Gastroesophageal sphincter (tissue), 4 donors: ENCODE measurements around the gene FRMD6. TPM values are rescaled to one million over a fixed set of nuclear protein-coding genes. Genes with fewer than 3 reads are reported as not detected.

Experiments used
- ATAC-seq: fragments of 150-250 bp; one replicate; pipeline ENCODE4 v1.9.1; 2016; ENCODE audit warnings: mild to moderate bottlenecking, moderate library complexity
- H3K27ac ChIP-seq, 4 donors: fragments of 200-600 bp; sonication (generic) in 3 of 4; 1 replicate in 3 of 4; 2 replicates in 1 of 4; pipeline ENCODE4 v1.5.1; 2016 to 2019
- H3K27me3 ChIP-seq: fragments of 200-600 bp; sonication (generic); one replicate; pipeline ENCODE4 v1.5.1; 2019
- H3K36me3 ChIP-seq, 2 donors: fragments of 200-600 bp; sonication (generic); one replicate each; pipeline ENCODE4 v1.5.1; 2019; ENCODE audit warnings: control low read depth in 1 of 2
- H3K4me1 ChIP-seq, 3 donors: fragments of 200-600 bp; sonication (generic); 1 replicate in 2 of 3; 2 replicates in 1 of 3; pipeline ENCODE4 v1.5.1; 2016 to 2019; ENCODE audit warnings: control low read depth in 2 of 3
- H3K4me3 ChIP-seq, 2 donors: fragments of 200-600 bp; sonication (generic); one replicate each; pipeline ENCODE4 v1.5.1; 2019; ENCODE audit warnings: mild to moderate bottlenecking in 1 of 2, moderate library complexity in 1 of 2
- H3K9me3 ChIP-seq, 3 donors: fragments of 200-600 bp; sonication (generic); one replicate each; pipeline ENCODE4 v1.5.1; 2017 to 2019; ENCODE audit warnings: control low read depth in 2 of 3
- CTCF ChIP-seq, 4 experiments: fragments of 200-600 bp in 2 of 4; fragments of 450-650 bp in 2 of 4; sonication (generic) in 1 of 4; IDR thresholded peaks; one replicate each; pipeline ENCODE4 v1.5.1; 2017 to 2019; ENCODE audit warnings: antibody characterized with exemption in 4 of 4, mild to moderate bottlenecking in 2 of 4, moderate library complexity in 2 of 4
- EP300 ChIP-seq: sonication (generic); formaldehyde crosslinking; IDR thresholded peaks from one replicate; pipeline ENCODE4 v1.6.1; 2017; ENCODE audit warnings: antibody characterized with exemption, mild to moderate bottlenecking
- POLR2A ChIP-seq, 2 donors: fragments of 450-650 bp; IDR thresholded peaks; one replicate each; pipeline ENCODE4 v1.6.1; 2017; ENCODE audit warnings: antibody characterized with exemption in 2 of 2, mild to moderate bottlenecking in 2 of 2, moderate library complexity in 1 of 2
- POLR2AphosphoS5 ChIP-seq: sonication (generic); formaldehyde crosslinking; IDR thresholded peaks from one replicate; pipeline ENCODE4 v1.6.1; 2017; ENCODE audit warnings: antibody characterized with exemption
- WGBS, 2 donors: methylation state at CpG; one replicate each; pipeline ENCODE4 v1.1.5; 2018; ENCODE audit warnings: low coverage in 1 of 2; 5-methylcytosine and 5-hydroxymethylcytosine counted together
- total RNA-seq, 4 donors: library from RNA; depleted of rRNA; stranded (reverse); fragments of >200 nt; gene quantifications; one replicate each; pipeline ENCODE4 v1.1.0, GENCODE V29; 2016

FRMD6 gene
- total RNA-seq, 4 donors from 2014 or later, result 42.5 to 68.6 (median 53.9) TPM

GRCh38 chr14:51719955-51720354 is 68.2 kb downstream of the FRMD6 start:
- no peak overlapping the region for H3K4me3 ChIP-seq
- no peaks in the 10 kb centered on the region for H3K4me1 ChIP-seq
- H3K36me3 ChIP-seq, result peaks cover 5 to 97% of the 10 kb centered on the region in 2 donors
- TF ChIP-seq EP300, result no peak
- no peak for TF ChIP-seq CTCF (IDR thresholded peaks at IDR 0.05)
- WGBS, 2 donors, result 78% methylated on average over 5 of the region's 17 CpGs; no CpG with 5 or more reads in 1 of the 2 donors
- H3K9me3 ChIP-seq, result no peaks in the 10 kb centered on the region
- H3K27ac ChIP-seq, result no peak overlapping the region
- no peak for ATAC-seq
- H3K27me3 ChIP-seq, result no peaks in the 10 kb centered on the region

GRCh38 chr14:51723990-51724389 is 72.3 kb downstream of the FRMD6 start:
- no peak for TF ChIP-seq POLR2AphosphoS5
- no peak for TF ChIP-seq EP300
- TF ChIP-seq CTCF (IDR thresholded peaks at IDR 0.05), result no peak
- no peak for TF ChIP-seq POLR2A (IDR thresholded peaks at IDR 0.05)
- Histone ChIP-seq H3K4me3 (no peak overlapping the region), H3K9me3 (no peaks in the 10 kb centered on the region), H3K27me3 (no peaks in the 10 kb centered on the region), H3K27ac (no peak overlapping the region), H3K36me3 (peaks cover 4 to 97% of the 10 kb centered on the region in 2 donors), H3K4me1 (no peaks in the 10 kb centered on the region)
- no peak for ATAC-seq
- 85 to 97% methylated on average over 3 of the region's 3 CpGs for WGBS, 2 donors

- Histone ChIP-seq H3K9me3 (no peaks in the 10 kb centered on the region), H3K27ac (no peak overlapping the region), H3K4me3 (no peak overlapping the region), H3K27me3 (no peaks in the 10 kb centered on the region), H3K36me3 (peaks cover 4 to 97% of the 10 kb centered on the region in 2 donors), H3K4me1 (no peaks in the 10 kb centered on the region)
- TF ChIP-seq POLR2A (IDR thresholded peaks at IDR 0.05), result no peak
- no peak for TF ChIP-seq CTCF (IDR thresholded peaks at IDR 0.05)
- WGBS, 2 donors, result 86 to 100% methylated on average over 3 of the region's 3 CpGs
- ATAC-seq, result no peak
Measured at GRCh38 chr14:51724650-51725049, 72.9 kb downstream of the FRMD6 start.

- WGBS, 2 donors, result 56 to 85% methylated on average over 1 to 3 of the region's 3 CpGs
- H3K4me3 ChIP-seq, result no peak overlapping the region
- peaks cover 4 to 94% of the 10 kb centered on the region in 2 donors for H3K36me3 ChIP-seq
- no peak for ATAC-seq
- H3K27ac ChIP-seq, result no peak overlapping the region
- TF ChIP-seq POLR2AphosphoS5 (no peak), POLR2A (IDR thresholded peaks at IDR 0.05) (no peak), EP300 (no peak), CTCF (IDR thresholded peaks at IDR 0.05) (no peak)
- no peaks in the 10 kb centered on the region for H3K27me3 ChIP-seq
- no peaks in the 10 kb centered on the region for H3K4me1 ChIP-seq
- H3K9me3 ChIP-seq, result no peaks in the 10 kb centered on the region
Measured at GRCh38 chr14:51725061-51725460, 73.4 kb downstream of the FRMD6 start.

- Histone ChIP-seq H3K9me3 (no peaks in the 10 kb centered on the region), H3K27ac (no peak overlapping the region), H3K36me3 (peaks cover 4 to 81% of the 10 kb centered on the region in 2 donors), H3K4me1 (no peaks in the 10 kb centered on the region), H3K4me3 (no peak overlapping the region), H3K27me3 (no peaks in the 10 kb centered on the region)
- no peak for ATAC-seq
- 60 to 62% methylated on average over 1 to 2 of the region's 2 CpGs for WGBS, 2 donors
- no peak for TF ChIP-seq EP300
- TF ChIP-seq POLR2A (IDR thresholded peaks at IDR 0.05), result no peak
Measured at GRCh38 chr14:51726166-51726899, 74.6 kb downstream of the FRMD6 start.
